ENCODE results near the gene MAP3K6.

The MAP3K6 gene

GRCh38 chr1:27380766-27381733 is 14.3 kb upstream of the MAP3K6 start:
- intact Hi-C loops (cut with DNase I) = loop anchor here (10.0 kb wide), 1 partner anchor 46 kb away; no protein-coding TSS in a partner anchor
- DNase-seq = peak in 1 of 10 donors; percentile 45

GRCh38 chr1:27380224-27380623 is 13.5 kb upstream of the MAP3K6 start:
- intact Hi-C loops (cut with DNase I) = loop anchor here (10.0 kb wide), 1 partner anchor 45 kb away; no protein-coding TSS in a partner anchor

GRCh38 chr1:27379564-27380122 is 12.9 kb upstream of the MAP3K6 start:
- intact Hi-C loops (cut with DNase I) = loop anchor here (10.0 kb wide), 1 partner anchor 45 kb away; no protein-coding TSS in a partner anchor
- DNase-seq = peak in 1 of 10 donors; percentile 52

More at GRCh38 chr1:27380224-27380623, 13.5 kb upstream of the MAP3K6 start:
- DNase-seq = peak in 1 of 10 donors; percentile 16

GRCh38 chr1:27377760-27378495 is 11.2 kb upstream of the MAP3K6 start:
- peak in 1 of 10 donors; percentile 59 for DNase-seq
- intact Hi-C loops (cut with DNase I) = no loop called here

GRCh38 chr1:27374362-27375086 is 7.8 kb upstream of the MAP3K6 start, which contains the start of gene FCN3:
FCN3 (minus strand) TSS chr1:27374824; CDS start chr1:27374818, 6 bp downstream.
- DNase-seq = peak in 1 of 10 donors; percentile 19
- intact Hi-C loops (cut with DNase I) = no loop called here

- intact Hi-C loops (cut with DNase I) = no loop called here
- DNase-seq = peak in 1 of 10 donors; percentile 40
These were observed 6.3 kb upstream of the MAP3K6 start for GRCh38 chr1:27372808-27373690.

- intact Hi-C loops (cut with DNase I) = no loop called here
- DNase-seq = no peak
These were observed 5.5 kb upstream of the MAP3K6 start for GRCh38 chr1:27372022-27372807.

GRCh38 chr1:27368869-27369582 is 2.3 kb upstream of the MAP3K6 start:
- intact Hi-C loops (cut with DNase I) = no loop called here

GRCh38 chr1:27367160-27367650 is 444 bp upstream of the MAP3K6 start:
- intact Hi-C loops (cut with DNase I) = no loop called here

More at GRCh38 chr1:27368869-27369582, 2.3 kb upstream of the MAP3K6 start:
- DNase-seq = peak in 1 of 10 donors; percentile 40

GRCh38 chr1:27366113-27366410 is 699 bp downstream of the MAP3K6 start:
- peak; percentile 35 to 94 (median 53) for DNase-seq
- intact Hi-C loops (cut with DNase I) = no loop called here

More at GRCh38 chr1:27367160-27367650, 444 bp upstream of the MAP3K6 start:
- peak in 1 of 10 donors; percentile 75 for DNase-seq

- intact Hi-C loops (cut with DNase I) = no loop called here
- peak; percentile 70 to 98 (median 82) for DNase-seq
These were observed 1.2 kb downstream of the MAP3K6 start for GRCh38 chr1:27365372-27366112.

GRCh38 chr1:27364696-27365371 is 1.9 kb downstream of the MAP3K6 start:
- peak in 2 of 10 donors; percentile 57 to 58 for DNase-seq
- intact Hi-C loops (cut with DNase I) = no loop called here

- intact Hi-C loops (cut with DNase I) = loop anchor here (1.0 kb wide), 1 partner anchor 26 kb away; no protein-coding TSS in a partner anchor
- peak in 1 of 10 donors; percentile 57 for DNase-seq
These were observed 2.7 kb downstream of the MAP3K6 start for GRCh38 chr1:27363766-27364695.

GRCh38 chr1:27361553-27361952 is 5.2 kb downstream of the MAP3K6 start:
- DNase-seq = no peak
- intact Hi-C loops (cut with DNase I) = no loop called here

- no peak for DNase-seq
- intact Hi-C loops (cut with DNase I) = no loop called here
These were observed 5.7 kb downstream of the MAP3K6 start for GRCh38 chr1:27361044-27361402.
